KOPT-K1 (cell line): ENCODE results near the gene ZNF740.

Experiments used
- H3K27ac ChIP-seq: fragments of 200-600 bp; sonication (generic); 2 replicates; pipeline ENCODE4 v1.5.1; 2016; ENCODE audit warnings: antibody characterized with exemption, mild to moderate bottlenecking, low read depth, low read length; ENCODE audit not compliant: poor library complexity, severe bottlenecking
- H3K36me3 ChIP-seq: fragments of 200-600 bp; sonication (generic); 2 replicates; pipeline ENCODE4 v1.5.1; 2017; ENCODE audit warnings: antibody characterized with exemption, mild to moderate bottlenecking, low read length, moderate library complexity; ENCODE audit not compliant: insufficient read depth
- H3K9me3 ChIP-seq: fragments of 200-600 bp; sonication (generic); 2 replicates; pipeline ENCODE4 v1.5.1; 2017; ENCODE audit warnings: antibody characterized with exemption, low read length, mild to moderate bottlenecking; ENCODE audit not compliant: insufficient read depth, poor library complexity, severe bottlenecking

ZNF740 gene

DNA sequence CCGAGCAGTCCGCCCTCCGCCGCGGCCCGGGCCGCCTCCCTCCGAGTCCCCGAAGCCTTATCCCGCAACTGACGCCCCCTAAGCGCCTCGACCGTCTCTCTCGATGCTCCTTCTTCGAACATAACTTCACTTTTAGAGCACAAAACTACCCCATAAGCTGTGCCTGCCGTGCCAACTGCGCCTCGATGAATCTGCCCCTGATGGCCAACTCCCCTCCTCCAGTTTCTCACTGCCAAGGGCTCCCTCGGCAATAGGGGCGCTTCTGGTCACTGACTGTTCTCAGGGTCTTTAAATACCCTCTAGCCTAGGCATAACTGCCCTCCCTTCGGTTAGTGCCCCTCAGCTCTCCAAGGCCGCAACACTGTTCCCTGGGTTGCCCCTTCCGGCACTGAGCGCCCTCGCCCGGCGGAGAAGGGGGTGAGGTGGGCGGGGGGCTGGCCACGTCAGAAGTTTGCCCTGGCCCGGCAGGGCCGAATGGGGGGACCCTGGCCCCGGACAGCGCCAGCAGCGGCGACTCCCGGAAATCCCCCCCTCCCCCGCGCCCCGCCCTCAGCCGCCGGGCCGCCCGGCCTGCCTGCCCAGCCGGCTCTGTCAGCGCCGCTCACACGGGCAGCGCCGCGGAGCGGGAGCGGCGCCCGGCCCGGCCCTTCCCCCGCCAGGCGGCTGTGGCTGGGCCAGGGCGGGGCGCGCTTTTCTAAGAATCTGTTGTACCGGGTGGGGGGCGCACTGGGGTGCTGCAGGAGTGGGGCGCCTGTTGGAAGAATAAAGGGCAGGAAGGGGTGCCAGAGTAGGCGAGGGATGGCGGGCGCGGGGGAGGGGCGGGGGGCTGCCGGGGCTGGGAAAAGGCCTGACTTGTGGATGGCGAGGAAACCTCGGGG lies 40.9 kb downstream of the ZNF740 start:
- peak overlapping the region; percentile 56 for H3K27ac ChIP-seq
- no peaks in the 10 kb centered on the region for H3K9me3 ChIP-seq
- no peaks in the 10 kb centered on the region for H3K36me3 ChIP-seq

DNA sequence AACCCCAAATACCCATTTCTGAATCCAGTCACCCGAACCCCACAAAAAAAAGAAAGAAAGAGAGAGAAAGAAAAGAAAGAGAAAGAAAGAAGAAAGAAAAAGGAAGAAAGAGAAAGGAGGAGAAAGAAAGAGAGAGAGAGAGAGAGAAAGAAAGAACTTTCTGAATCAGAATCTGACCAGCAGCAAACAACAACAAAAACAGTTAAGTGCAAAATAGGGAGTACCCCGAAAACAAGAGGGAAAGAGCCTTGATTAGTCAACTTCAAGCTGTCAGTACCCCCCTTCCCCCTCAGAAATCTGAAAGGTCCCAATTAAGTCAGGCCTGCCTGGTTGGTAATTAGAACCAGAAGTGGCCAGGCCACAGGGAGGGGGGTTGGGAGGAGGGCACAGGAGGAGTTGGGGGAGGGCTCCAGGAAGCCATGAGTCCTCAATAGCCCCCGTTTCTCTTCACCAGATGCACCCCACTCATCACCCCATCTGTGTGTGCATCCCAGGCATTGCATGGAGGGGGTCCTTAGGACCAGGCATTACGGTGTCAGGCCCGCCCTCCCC lies 41.7 kb downstream of the ZNF740 start:
- Histone ChIP-seq H3K9me3 (no peaks in the 10 kb centered on the region), H3K27ac (peak overlapping the region; percentile 62), H3K36me3 (no peaks in the 10 kb centered on the region)

DNA sequence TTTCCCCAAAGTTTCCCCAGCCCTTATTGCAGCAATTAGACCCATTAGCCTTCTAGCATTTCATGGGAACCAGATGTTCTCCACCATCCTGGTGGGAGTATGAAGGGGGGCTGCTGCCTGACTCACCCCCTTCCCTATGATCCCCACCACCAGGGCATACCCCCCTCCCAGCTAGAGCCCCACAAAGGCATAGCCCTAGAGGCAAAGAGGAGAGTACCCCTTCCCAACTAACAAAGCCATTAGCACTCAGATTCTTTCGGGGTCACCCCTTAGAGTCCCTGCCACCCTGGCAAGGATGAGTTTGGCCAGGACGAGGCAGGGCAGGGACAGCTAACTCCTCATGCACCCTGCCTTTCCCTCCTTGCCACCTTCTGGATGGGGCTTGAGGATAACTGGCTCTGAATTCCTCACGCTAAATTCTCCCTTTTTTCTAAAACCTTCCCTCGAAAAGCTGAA lies 42.3 kb downstream of the ZNF740 start:
- H3K27ac ChIP-seq, result peak overlapping the region; percentile 62
- no peaks in the 10 kb centered on the region for H3K36me3 ChIP-seq
- no peaks in the 10 kb centered on the region for H3K9me3 ChIP-seq

DNA sequence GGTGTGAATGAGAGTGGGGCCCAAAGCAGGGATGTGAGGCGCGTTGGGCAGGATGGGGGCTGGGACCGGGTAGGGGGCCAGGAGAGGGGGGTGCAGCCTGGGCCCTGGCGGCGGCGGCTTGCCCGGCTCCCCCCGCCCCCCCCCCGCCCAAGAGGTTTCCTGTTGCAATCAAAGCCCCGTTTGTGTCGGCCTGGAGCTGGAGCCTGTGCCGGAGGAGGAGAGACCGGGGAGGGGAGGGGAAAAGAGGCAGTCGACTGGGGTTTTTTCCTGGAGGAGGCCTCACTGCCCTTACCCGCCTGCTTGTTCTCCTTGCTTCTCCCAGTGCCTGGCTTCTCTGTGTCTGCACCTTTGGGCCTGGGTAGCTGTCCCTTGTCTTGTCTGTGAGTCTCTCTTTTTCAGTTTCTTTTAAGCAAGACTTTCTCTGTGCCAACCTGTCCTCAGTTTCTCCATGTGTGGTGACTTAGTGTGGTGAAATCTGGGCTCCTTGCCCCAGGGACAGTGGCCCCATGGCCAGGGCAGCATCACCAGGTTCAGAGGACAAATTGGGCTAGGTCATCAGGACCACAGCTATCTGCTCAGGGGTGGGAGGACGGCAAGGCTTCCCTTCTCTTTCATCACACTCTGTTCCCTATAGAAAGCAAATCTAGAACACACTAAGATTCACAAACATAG lies 43.0 kb downstream of the ZNF740 start:
- Histone ChIP-seq H3K36me3 (no peaks in the 10 kb centered on the region), H3K9me3 (no peaks in the 10 kb centered on the region), H3K27ac (peak overlapping the region; percentile 62)

DNA sequence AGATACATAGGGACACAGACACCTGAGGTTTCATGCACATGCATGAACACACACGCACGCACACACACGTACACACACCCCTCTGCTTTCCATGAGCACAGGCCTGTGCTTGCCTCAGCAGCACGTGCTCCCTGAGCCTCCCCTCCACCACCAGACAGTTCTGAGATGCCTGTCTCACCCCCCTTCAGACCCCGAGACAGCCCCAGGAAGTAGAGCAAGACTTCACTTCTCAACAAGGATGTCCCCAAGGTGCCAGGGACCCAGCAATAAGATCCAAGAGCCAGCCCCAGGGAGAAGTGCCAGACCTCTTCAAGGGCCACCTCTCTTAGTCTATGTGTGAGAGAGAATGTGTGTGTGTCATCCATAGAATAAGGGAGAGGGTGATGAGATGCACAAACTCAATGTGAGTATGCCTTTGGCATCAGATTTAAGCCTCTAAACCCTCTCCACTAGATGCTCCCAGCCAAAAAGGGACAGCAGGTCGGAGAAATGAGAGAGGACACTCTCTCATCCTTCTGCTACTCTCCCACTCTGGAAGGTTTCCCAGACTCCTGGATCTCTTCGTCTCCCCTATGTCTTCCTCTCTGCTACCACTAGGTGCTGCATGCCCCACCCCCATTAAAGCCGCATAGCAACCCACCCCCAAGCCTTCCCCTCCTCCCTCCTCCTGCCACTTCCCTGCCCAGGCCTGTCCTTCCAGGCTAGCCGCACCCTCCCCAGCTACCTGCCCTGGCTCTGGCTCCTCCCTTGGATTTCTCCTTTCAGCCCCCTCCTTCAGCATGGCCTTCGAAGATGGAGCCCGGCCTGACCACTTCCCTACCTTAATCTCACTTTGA lies 43.8 kb downstream of the ZNF740 start:
- Histone ChIP-seq H3K27ac (peak overlapping the region; percentile 62), H3K9me3 (no peaks in the 10 kb centered on the region)

DNA sequence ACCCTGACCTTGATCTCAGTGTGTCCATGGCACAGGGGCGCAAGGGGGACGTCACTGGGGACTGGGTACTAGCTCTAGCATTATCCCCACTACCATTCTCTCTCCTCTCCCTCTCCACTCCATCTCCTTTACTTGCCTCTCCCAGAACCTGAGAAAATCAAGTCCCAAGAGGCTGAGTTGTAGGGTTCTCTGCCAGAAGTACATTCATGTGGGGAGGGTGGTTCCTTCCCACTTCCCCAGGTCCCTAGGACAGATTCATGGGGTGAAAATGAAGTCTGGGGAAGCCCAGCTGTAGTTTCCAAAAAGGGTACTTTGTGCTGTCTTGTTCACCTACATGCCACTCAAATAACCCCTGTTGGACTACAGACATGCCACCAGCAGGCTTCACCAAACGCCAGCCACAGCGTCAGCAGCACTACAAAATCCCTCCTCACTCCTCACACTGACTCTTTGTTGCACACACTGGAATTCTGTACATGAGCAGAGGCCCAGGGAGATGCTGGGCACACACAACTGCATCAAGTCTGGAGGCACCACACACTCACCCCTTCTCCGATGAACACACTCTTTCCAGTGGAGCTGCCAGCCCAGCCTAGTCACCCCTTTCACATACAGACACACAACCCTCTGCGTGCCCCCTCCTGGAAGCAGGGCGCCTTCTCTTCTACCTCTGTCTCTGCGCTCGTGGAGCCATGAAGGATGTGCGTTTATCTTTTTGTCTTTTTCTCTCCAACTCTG lies 44.5 kb downstream of the ZNF740 start:
- Histone ChIP-seq H3K36me3 (no peaks in the 10 kb centered on the region), H3K27ac (no peak overlapping the region), H3K9me3 (no peaks in the 10 kb centered on the region)

More for the DNA sequence above, 43.8 kb downstream of the ZNF740 start:
- H3K36me3 ChIP-seq, result no peaks in the 10 kb centered on the region

DNA sequence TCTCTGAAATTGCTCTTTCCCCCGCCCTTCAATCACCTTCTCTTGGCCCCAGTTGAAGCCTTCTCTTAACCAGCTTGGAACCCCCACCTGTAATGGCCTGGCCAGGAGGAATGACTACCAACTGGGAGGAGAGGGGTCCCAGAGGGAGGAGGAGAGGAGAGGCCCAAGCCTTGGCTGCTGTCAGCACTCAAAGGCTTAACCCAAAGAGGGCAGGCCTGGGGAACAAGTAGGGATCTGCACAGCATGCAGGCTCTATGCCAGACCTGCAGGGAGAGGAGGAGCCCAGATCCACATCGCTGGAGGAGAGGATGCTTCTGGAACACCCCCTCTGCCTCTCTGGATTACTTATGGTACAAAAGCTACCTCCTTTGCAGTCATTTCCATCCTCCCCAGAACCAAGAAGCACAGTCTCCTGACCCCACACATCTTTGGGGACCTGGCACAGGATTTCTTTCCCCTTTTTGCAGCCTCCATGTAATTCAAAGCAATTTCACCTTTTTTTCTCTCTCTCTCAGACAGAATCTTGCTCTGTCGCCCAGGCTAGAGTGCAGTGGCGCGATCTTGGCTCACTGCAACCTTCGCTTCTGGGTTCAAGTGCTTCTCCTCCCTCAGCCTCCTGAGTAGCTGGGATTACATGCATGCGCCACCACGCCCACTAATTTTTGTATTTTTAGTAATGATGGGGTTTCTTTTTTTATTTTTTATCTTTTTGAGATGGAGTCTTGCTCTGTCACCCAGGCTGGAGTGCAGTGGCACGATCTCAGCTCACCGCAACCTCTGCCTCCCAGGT lies 45.3 kb downstream of the ZNF740 start:
- Histone ChIP-seq H3K27ac (no peak overlapping the region), H3K36me3 (no peaks in the 10 kb centered on the region), H3K9me3 (no peaks in the 10 kb centered on the region)

DNA sequence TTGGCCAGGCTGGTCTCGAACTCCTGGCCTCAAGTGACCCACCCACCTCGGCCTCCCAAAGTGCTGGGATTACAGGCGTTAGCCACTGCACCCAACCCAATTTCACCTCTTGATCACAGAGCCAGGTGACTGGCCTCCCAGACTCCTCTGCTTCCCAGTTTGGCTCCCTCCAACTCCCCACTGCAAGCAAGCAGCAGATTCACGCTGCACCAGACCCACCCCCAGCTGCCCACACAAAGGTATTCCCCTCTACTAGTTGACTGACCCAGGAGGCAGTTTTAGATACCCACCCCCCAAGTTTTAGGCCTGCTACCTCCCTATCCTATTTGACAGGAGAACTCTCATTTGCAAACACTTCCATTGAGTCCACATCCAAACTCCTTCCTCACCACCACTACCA lies 46.3 kb downstream of the ZNF740 start:
- no peaks in the 10 kb centered on the region for H3K36me3 ChIP-seq
- no peak overlapping the region for H3K27ac ChIP-seq

DNA sequence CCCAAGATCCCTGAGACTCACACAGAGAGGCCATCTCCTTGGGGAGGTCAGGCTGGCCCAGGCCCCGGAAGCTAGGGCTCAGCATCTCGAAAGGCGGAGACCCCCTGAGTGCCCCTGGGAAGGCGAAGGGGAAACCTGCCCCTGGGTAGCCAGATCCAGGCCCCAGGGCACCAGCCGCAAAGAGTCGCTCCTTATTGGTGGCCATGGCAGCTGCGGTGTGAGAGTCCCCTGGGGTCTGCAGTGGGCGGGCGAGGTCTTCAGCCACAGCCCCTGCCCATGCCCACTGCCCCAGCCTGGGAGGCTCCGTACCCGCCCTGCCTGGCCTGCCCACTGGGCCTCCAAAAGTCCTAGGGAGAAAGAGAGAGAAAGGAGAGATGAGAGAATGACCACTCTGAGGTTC lies 46.8 kb downstream of the ZNF740 start:
- Histone ChIP-seq H3K9me3 (no peaks in the 10 kb centered on the region), H3K27ac (no peak overlapping the region), H3K36me3 (no peaks in the 10 kb centered on the region)

More for the DNA sequence above, 46.3 kb downstream of the ZNF740 start:
- H3K9me3 ChIP-seq, result no peaks in the 10 kb centered on the region

DNA sequence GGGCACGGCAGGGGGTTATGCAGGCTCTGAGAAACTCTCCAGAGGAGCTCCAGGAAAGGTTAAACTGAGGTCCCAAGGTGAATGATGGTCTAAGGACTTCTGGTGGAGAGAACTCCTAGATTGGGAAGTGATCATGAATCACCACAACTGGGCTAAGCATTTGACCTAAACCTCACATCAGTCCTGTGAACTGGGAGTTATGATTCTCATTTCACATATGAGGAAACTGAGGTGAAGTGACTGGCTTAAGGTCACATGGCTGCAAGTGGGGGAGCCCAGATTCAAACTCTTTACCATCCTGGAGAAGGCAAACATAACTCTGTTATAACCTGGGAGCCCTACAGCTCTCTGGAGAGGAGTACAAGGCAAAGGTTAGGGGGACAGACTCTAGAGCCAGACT lies 47.3 kb downstream of the ZNF740 start:
- Histone ChIP-seq H3K36me3 (no peaks in the 10 kb centered on the region), H3K9me3 (no peaks in the 10 kb centered on the region), H3K27ac (no peak overlapping the region)

DNA sequence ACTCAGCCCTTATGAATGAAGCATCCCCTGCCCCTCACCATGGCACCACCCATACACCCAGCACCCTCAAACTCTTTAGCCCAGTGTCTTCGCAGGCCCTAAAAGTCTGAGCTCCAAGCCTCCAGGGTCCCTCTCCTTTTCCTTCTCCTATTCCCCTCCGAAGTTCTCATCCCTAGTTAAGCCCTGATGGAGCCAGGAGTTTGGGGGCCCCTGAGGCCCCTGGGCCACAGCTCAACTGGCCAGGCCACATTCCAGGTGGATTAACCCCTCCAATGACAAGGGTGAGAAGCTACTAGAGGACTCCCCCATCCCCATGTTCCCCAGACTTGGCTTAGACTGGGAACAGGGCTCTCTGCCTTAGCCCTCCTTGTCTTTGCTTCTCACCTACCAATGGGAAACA lies 48.9 kb downstream of the ZNF740 start:
- Histone ChIP-seq H3K9me3 (no peaks in the 10 kb centered on the region), H3K36me3 (no peaks in the 10 kb centered on the region), H3K27ac (no peak overlapping the region)

DNA sequence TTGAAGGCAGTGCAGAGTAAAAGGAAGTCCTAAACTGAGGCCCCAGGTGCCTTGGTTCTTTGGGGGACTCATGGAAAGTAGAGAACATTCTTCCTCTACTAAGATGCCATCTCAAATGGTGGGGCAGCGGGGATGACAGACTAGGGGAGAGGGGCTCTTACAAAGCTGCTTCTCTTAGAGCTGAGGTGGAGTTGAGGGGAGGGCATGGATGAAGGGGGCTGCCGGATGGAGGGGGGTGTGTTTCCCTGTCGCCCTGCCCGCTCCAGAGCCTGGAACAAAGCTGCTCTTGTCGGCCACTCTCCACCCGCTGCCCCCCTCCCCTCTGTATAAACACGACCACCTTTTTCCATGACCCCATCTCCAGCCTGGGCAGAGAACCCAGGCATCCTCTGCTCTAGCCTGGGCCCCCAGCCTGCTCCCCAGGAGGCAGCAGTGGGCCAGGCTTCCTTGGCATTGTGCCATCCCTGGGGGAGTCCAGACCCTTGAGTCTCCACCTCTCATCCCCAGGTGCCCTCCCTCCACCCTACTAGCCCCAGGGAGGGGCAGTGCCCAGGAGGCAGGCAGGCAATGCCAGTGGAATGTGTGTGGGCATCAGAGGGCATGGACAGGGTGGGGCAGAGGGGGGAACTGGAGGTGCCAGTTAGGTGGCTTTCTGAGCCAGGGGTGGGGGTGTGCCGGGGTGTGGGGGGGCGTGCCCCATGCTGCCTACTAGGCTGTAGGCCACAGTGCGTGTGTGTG lies 49.8 kb downstream of the ZNF740 start:
- Histone ChIP-seq H3K36me3 (no peaks in the 10 kb centered on the region), H3K27ac (no peak overlapping the region), H3K9me3 (no peaks in the 10 kb centered on the region)

DNA sequence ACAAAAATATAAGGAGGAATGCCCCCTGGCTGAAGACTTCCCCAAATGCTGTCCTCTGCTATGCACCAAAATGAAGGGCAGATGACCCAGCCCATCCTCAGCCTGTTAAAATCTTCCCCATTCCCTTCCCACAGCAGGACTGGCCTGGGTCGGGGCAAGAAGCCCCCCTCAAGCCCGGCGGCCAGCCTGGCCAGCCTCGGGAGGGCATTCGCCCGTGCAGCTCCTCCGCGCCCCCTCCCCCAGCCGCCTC lies 51.1 kb downstream of the ZNF740 start:
- H3K9me3 ChIP-seq, result no peaks in the 10 kb centered on the region
- no peaks in the 10 kb centered on the region for H3K36me3 ChIP-seq
- peak overlapping the region; percentile 33 for H3K27ac ChIP-seq
